Calu3 (cell line): ENCODE measurements around the gene BMP7. TPM values are rescaled to one million over a fixed set of nuclear protein-coding genes. Genes with fewer than 3 reads are reported as not detected.

Experiments used
- BruUV-seq: library from RNA; stranded (reverse); fragments of 400-500 nt; replicated peaks from 2 replicates; lab custom pipeline; 2021; lab: Mats Ljungman, UMichigan
- CTCF ChIA-PET: fragments of 300-600 bp; sonication (Branson Sonifier 250); formaldehyde crosslinking; loops from one replicate; lab custom pipeline; 2022; ENCODE audit warnings: antibody characterized with exemption; lab: Charles Lee
- DNase-seq: peaks from one replicate; pipeline ENCODE4 v3.0.0; 2022
- H3K27ac Mint-ChIP-seq: one replicate; pipeline ENCODE4 v1.8.0; 2022; ENCODE audit warnings: mixed read lengths; ENCODE audit not compliant: unreplicated experiment
- H3K27me3 Mint-ChIP-seq: one replicate; pipeline ENCODE4 v1.8.0; 2022; ENCODE audit warnings: mixed read lengths; ENCODE audit not compliant: unreplicated experiment
- H3K36me3 Mint-ChIP-seq: one replicate; pipeline ENCODE4 v1.8.0; 2022; ENCODE audit warnings: mild to moderate bottlenecking, moderate library complexity, mixed read lengths; ENCODE audit not compliant: insufficient read depth, unreplicated experiment
- H3K4me1 Mint-ChIP-seq: one replicate; pipeline ENCODE4 v1.8.0; 2022; ENCODE audit warnings: mild to moderate bottlenecking, low read depth, mixed read lengths; ENCODE audit not compliant: unreplicated experiment
- H3K4me3 Mint-ChIP-seq: one replicate; pipeline ENCODE4 v1.8.0; 2022; ENCODE audit warnings: mild to moderate bottlenecking, low read depth, moderate library complexity, mixed read lengths; ENCODE audit not compliant: unreplicated experiment
- H3K9me3 Mint-ChIP-seq: one replicate; pipeline ENCODE4 v1.8.0; 2022; ENCODE audit warnings: low read depth, mixed read lengths; ENCODE audit not compliant: unreplicated experiment
- intact Hi-C: fragments of 100-400 bp; cut with micrococcal nuclease; formaldehyde crosslinking; loops from one replicate; pipeline ENCODE4 v1.10.0; 2022; ENCODE audit not compliant: unreplicated experiment
- total RNA-seq: library from RNA; stranded (reverse); gene quantifications from 2 replicates; pipeline ENCODE4 v1.2.3, GENCODE V29; 2022
- TF ChIP-seq, protein P1 (sequence below): fragments of 200-600 bp; IDR thresholded peaks from one replicate; pipeline ENCODE4 v1.8.0; 2022; ENCODE audit warnings: antibody characterized with exemption; ENCODE audit not compliant: unreplicated experiment

Gene BMP7
- total RNA-seq, 1 experiment from 2014 or later: not detected

DNA sequence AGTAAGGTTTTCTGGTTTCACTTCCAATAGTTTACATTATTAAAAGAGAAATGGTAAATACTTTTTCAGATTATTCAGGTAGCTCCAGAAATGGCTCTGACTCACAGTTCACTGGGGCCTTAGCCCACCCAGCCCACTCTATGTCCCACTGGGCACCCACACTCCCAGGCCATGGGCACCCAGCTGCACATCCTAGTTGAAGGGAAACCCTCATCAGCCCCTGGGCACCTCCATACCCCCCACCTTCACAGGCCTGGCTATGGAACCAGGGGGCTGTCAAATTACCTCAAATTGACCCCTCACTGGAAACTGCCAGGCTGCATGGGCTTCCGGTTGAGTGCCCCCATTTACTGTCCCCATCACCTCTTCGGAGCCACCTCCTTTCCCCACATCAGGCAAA, 51.5 kb downstream of the BMP7 start:
- Mint-ChIP-seq H3K27me3 (peaks cover 14% of the 10 kb centered on the region), H3K9me3 (no peaks in the 10 kb centered on the region), H3K36me3 (peaks cover 7% of the 10 kb centered on the region), H3K4me1 (peaks cover 26% of the 10 kb centered on the region), H3K4me3 (no peak overlapping the region), H3K27ac (no peak overlapping the region)
- no peak for DNase-seq
- TF ChIP-seq, protein P1, sequence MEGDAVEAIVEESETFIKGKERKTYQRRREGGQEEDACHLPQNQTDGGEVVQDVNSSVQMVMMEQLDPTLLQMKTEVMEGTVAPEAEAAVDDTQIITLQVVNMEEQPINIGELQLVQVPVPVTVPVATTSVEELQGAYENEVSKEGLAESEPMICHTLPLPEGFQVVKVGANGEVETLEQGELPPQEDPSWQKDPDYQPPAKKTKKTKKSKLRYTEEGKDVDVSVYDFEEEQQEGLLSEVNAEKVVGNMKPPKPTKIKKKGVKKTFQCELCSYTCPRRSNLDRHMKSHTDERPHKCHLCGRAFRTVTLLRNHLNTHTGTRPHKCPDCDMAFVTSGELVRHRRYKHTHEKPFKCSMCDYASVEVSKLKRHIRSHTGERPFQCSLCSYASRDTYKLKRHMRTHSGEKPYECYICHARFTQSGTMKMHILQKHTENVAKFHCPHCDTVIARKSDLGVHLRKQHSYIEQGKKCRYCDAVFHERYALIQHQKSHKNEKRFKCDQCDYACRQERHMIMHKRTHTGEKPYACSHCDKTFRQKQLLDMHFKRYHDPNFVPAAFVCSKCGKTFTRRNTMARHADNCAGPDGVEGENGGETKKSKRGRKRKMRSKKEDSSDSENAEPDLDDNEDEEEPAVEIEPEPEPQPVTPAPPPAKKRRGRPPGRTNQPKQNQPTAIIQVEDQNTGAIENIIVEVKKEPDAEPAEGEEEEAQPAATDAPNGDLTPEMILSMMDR: no peak
- CTCF ChIA-PET: no interaction called here
- intact Hi-C loops: no loop called here
- BruUV-seq: no TSS peak

DNA sequence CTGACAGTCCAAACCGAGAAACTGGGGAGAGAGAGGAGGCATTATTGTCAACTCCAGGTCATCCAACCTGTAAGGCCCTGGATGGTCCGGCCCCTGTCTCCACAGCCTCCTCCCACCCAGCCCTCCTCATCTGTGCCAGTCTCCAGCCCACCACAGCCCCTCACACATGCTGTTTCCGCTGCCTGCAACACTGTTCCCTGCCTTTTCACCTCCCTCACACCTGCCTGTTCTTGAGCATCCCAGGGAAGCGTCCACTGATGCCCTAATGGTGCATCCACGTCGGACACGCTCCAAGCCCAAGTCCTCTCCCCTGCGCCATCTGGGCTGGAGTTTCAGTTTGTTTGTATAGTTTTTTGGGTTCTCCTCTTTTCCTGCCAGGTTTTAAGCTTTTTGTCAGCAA, 52.0 kb downstream of the BMP7 start:
- peaks cover 14% of the 10 kb centered on the region for H3K27me3 Mint-ChIP-seq
- TF ChIP-seq, protein P1: no peak
- H3K4me1 Mint-ChIP-seq: peaks cover 31% of the 10 kb centered on the region
- no peak for DNase-seq
- no peak overlapping the region for H3K27ac Mint-ChIP-seq
- no peak overlapping the region for H3K4me3 Mint-ChIP-seq
- intact Hi-C loops: no loop called here
- no peaks in the 10 kb centered on the region for H3K9me3 Mint-ChIP-seq
- CTCF ChIA-PET: no interaction called here
- peaks cover 7% of the 10 kb centered on the region for H3K36me3 Mint-ChIP-seq
- BruUV-seq: no TSS peak

DNA sequence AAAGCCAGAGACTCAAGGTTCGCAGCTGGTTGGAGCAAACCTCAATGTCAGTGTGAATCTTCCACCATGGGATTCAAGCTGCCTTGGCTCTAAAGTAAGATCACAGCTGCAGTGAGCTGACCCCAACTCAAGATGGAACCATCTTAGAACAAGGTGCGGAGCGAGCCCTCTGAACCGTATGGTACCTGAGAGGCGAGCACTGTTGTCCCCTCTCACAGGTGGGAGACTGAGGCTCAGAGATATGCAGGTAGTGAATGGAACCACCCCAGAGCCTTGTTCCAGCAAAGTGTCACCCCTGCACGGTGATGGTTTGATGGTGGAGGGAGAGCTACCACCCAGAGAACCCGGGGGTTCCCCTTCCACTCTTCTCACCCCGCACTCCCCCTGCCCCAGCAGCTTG, 52.5 kb downstream of the BMP7 start:
- Mint-ChIP-seq H3K27me3 (peaks cover 14% of the 10 kb centered on the region), H3K4me1 (peaks cover 32% of the 10 kb centered on the region), H3K36me3 (peaks cover 7% of the 10 kb centered on the region), H3K27ac (no peak overlapping the region), H3K9me3 (no peaks in the 10 kb centered on the region), H3K4me3 (no peak overlapping the region)
- CTCF ChIA-PET: no interaction called here
- TF ChIP-seq, protein P1: no peak
- BruUV-seq: no TSS peak
- no peak for DNase-seq
- intact Hi-C loops: no loop called here

DNA sequence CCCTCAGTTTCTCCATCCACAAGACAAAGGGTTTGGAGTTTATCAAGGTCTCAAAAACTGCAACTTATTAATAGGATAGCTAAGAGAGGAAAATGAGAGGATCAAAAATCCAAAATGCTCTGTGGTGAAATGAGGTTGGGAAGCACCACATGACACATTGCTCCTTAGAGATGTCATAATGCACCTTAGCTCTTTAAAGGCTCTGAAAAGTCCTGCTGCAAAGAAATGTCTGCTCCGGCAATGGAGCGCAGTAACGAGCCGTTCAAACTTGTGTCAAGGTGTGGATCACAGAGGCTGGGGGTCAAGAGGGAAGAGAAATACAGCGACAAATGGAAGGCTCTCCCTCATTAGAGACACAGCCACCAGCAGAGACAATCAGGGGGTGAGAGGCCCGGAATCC, 53.1 kb downstream of the BMP7 start:
- CTCF ChIA-PET: no interaction called here
- DNase-seq: no peak
- no TSS peak for BruUV-seq
- Mint-ChIP-seq H3K27me3 (peaks cover 14% of the 10 kb centered on the region), H3K4me3 (no peak overlapping the region), H3K27ac (no peak overlapping the region), H3K36me3 (peaks cover 7% of the 10 kb centered on the region), H3K9me3 (no peaks in the 10 kb centered on the region), H3K4me1 (peaks cover 32% of the 10 kb centered on the region)
- intact Hi-C loops: no loop called here
- TF ChIP-seq, protein P1: no peak
